Measurements from ENCODE around the gene TYMP. TPM values are rescaled to one million over a fixed set of nuclear protein-coding genes. Genes with fewer than 3 reads are reported as not detected.

Gene TYMP
- total and polyA plus RNA-seq, 10 of the 15 experiments (the other 5 are each of a cell fraction or from before 2014, with no cell fraction given), result 0.42 to 57.8 (median 24.6) TPM

GRCh38 chr22:50513175-50513574 lies 16.6 kb downstream of the TYMP start (continued):
- TF ChIP-seq SMAD5 (IDR thresholded peaks at IDR 0.05; ENCODE audit: low read depth), result no peak
- no peak for TF ChIP-seq IKZF1 (conservative IDR thresholded peaks at IDR 0.05)
- TF ChIP-seq CHD1 (IDR thresholded peaks at IDR 0.05; ENCODE audit: low read depth, low read length), result no peak
- TF ChIP-seq EED (IDR thresholded peaks at IDR 0.05; ENCODE audit: low read depth), result no peak
- TF ChIP-seq ASH2L (IDR thresholded peaks at IDR 0.05; ENCODE audit: borderline replicate concordance, low read depth), result no peak
- TF ChIP-seq TCF3 (IDR thresholded peaks at IDR 0.05; ENCODE audit: borderline replicate concordance, insufficient read depth, low read depth, low read length), result no peak
- no peak for TF ChIP-seq IRF5 (IDR thresholded peaks at IDR 0.05; ENCODE audit: borderline replicate concordance)
- no peak for TF ChIP-seq ZBTB40 (IDR thresholded peaks at IDR 0.05; ENCODE audit: borderline replicate concordance)
- no peak for TF ChIP-seq CBFB (IDR thresholded peaks at IDR 0.05; ENCODE audit: low read depth)
